GM12878 (cell line): Measurements from ENCODE around the gene ALDH1A2. TPM values are rescaled to one million over a fixed set of nuclear protein-coding genes. Genes with fewer than 3 reads are reported as not detected.

Source experiments
- ATAC-seq: fragments of 200-7000 bp; cut with Tn5 transposase; 3 replicates; pipeline ENCODE4 v1.9.1; 2020; ENCODE audit warnings: mild to moderate bottlenecking, moderate library complexity
- BruUV-seq: library from RNA; stranded (reverse); fragments of 400-500 nt; replicated peaks from 2 replicates; lab custom pipeline; 2021; lab: Mats Ljungman, UMichigan
- CTCF ChIA-PET: fragments of 300-600 bp; sonication (Branson Sonifier 250); formaldehyde crosslinking; extraction: SDS; loops from one replicate; lab custom pipeline; 2021; ENCODE audit warnings: inconsistent platforms; lab: Yijun Ruan, JAX
- POLR2A ChIA-PET: fragments of 350-600 bp; formaldehyde crosslinking; extraction: SDS; loops from one replicate; lab custom pipeline; 2021; ENCODE audit warnings: inconsistent platforms; lab: Charles Lee
- RAD21 ChIA-PET: fragments of 300-600 bp; sonication (Branson Sonifier 250); formaldehyde crosslinking; loops from one replicate; lab custom pipeline; 2023; ENCODE audit warnings: antibody characterized with exemption; ENCODE audit not compliant: unreplicated experiment; lab: Charles Lee
- SMC1A ChIA-PET: fragments of 300-600 bp; sonication (Branson Sonifier 250); formaldehyde crosslinking; loops from one replicate; lab custom pipeline; 2023; ENCODE audit not compliant: unreplicated experiment, uncharacterized antibody; lab: Charles Lee
- DNase-seq: peaks from one replicate; pipeline ENCODE4 v3.0.0-alpha.2; 2011; ENCODE audit warnings: low read depth, low spot score
- FAIRE-seq: peaks from 3 replicates; lab custom pipeline; 2011; peaks lifted over from hg19 to GRCh38; lab: Jason Lieb, UNC
- H2AFZ ChIP-seq: 2 replicates; pipeline ENCODE4 v1.6.0; 2011; ENCODE audit warnings: low read depth, low read length, control low read depth; ENCODE audit not compliant: control insufficient read depth
- H3K27ac ChIP-seq: 2 replicates; pipeline ENCODE4 v1.5.1; 2011; ENCODE audit warnings: control low read depth; ENCODE audit not compliant: control insufficient read depth, insufficient read depth
- H3K27me3 ChIP-seq, 2 experiments: replicated peaks in 1 of 2; 2 replicates each; pipeline versions ENCODE4 v1.6.0 to v1.6.1; 2011; ENCODE audit warnings: low read length in 1 of 2; ENCODE audit not compliant: control insufficient read depth in 2 of 2, insufficient read depth in 2 of 2
- H3K36me3 ChIP-seq, 2 experiments: 2 replicates each; pipeline ENCODE4 v1.5.1; 2011; ENCODE audit warnings: low read length in 1 of 2; ENCODE audit not compliant: control insufficient read depth in 2 of 2, insufficient read depth in 2 of 2
- H3K4me1 ChIP-seq: 2 replicates; pipeline ENCODE4 v1.6.1; 2011; ENCODE audit warnings: mild to moderate bottlenecking, low read length, moderate library complexity, mixed read lengths; ENCODE audit not compliant: control insufficient read depth, insufficient read depth
- H3K4me2 ChIP-seq: 2 replicates; pipeline ENCODE4 v1.6.0; 2011; ENCODE audit warnings: control low read depth; ENCODE audit not compliant: control insufficient read depth, insufficient read depth
- H3K4me3 ChIP-seq: fragments of 200-600 bp; sonication (generic); 2 replicates; pipeline ENCODE4 v1.5.1; 2016
- H3K79me2 ChIP-seq: 2 replicates; pipeline ENCODE4 v1.6.0; 2011; ENCODE audit warnings: low read length; ENCODE audit not compliant: control insufficient read depth, insufficient read depth
- H3K9ac ChIP-seq: 2 replicates; pipeline ENCODE4 v1.8.0; 2011; ENCODE audit warnings: low read length, control low read depth, mixed read lengths; ENCODE audit not compliant: control insufficient read depth, insufficient read depth
- H3K9me3 ChIP-seq: replicated peaks from 3 replicates; pipeline ENCODE4 v1.5.1; 2011; ENCODE audit warnings: mild to moderate bottlenecking, low read length; ENCODE audit not compliant: control insufficient read depth, insufficient read depth
- H4K20me1 ChIP-seq: 2 replicates; pipeline ENCODE4 v1.6.0; 2011; ENCODE audit not compliant: control insufficient read depth, insufficient read depth
- ATF2 ChIP-seq: IDR thresholded peaks from 2 replicates; pipeline ENCODE4 v1.6.1; 2012; ENCODE audit warnings: low read length, inconsistent platforms
- BHLHE40 ChIP-seq, 2 experiments: fragments of 450-650 bp in 1 of 2; IDR thresholded peaks; 2 replicates each; pipeline ENCODE4 v1.6.1; 2011 to 2017; ENCODE audit warnings: low read depth in 2 of 2, borderline replicate concordance in 1 of 2, improper control_type of control experiment in 1 of 2, low read length in 1 of 2, mild to moderate bottlenecking in 1 of 2
- CBX5 ChIP-seq: sonication (generic); IDR thresholded peaks from 2 replicates; pipeline ENCODE4 v1.6.1; 2016; ENCODE audit warnings: low read depth, moderate library complexity, mild to moderate bottlenecking, inconsistent platforms
- CHD1 ChIP-seq: IDR thresholded peaks from 2 replicates; pipeline ENCODE4 v1.6.1; 2012; ENCODE audit warnings: low read depth, low read length, improper control_type of control experiment
- E2F8 ChIP-seq: fragments of 450-650 bp; IDR thresholded peaks from 2 replicates; pipeline ENCODE4 v1.6.1; 2018; ENCODE audit warnings: mild to moderate bottlenecking, low read depth, moderate library complexity; ENCODE audit not compliant: partially characterized antibody
- FOS ChIP-seq: IDR thresholded peaks from 3 replicates; pipeline ENCODE4 v1.6.1; 2011; ENCODE audit warnings: borderline replicate concordance; ENCODE audit not compliant: insufficient read length; ENCODE audit errors: extremely low read depth
- GATAD2B ChIP-seq: fragments of 450-650 bp; conservative IDR thresholded peaks from 2 replicates; pipeline ENCODE4 v1.6.1; 2017; ENCODE audit warnings: low read depth, mild to moderate bottlenecking, moderate library complexity
- KDM1A ChIP-seq: fragments of 200-600 bp; sonication (generic); IDR thresholded peaks from 2 replicates; pipeline ENCODE4 v1.6.1; 2016; ENCODE audit warnings: borderline replicate concordance
- NFYA ChIP-seq: IDR thresholded peaks from 2 replicates; pipeline ENCODE4 v1.6.1; 2011; ENCODE audit warnings: low read depth, mild to moderate bottlenecking, low read length, improper control_type of control experiment, borderline replicate concordance
- NR2C2 ChIP-seq: IDR thresholded peaks from 2 replicates; pipeline ENCODE4 v1.6.1; 2011; ENCODE audit warnings: borderline replicate concordance, low read depth; ENCODE audit not compliant: control insufficient read depth, insufficient read length
- PML ChIP-seq: IDR thresholded peaks from 2 replicates; pipeline ENCODE4 v1.6.1; 2012; ENCODE audit warnings: low read length, inconsistent platforms
- POU2F2 ChIP-seq: IDR thresholded peaks from 3 replicates; pipeline ENCODE4 v1.6.1; 2011; ENCODE audit warnings: low read depth, mild to moderate bottlenecking, low read length, borderline replicate concordance
- RAD51 ChIP-seq: fragments of 450-650 bp; IDR thresholded peaks from 2 replicates; pipeline ENCODE4 v1.6.1; 2016; ENCODE audit warnings: moderate library complexity, mild to moderate bottlenecking, inconsistent platforms
- RB1 ChIP-seq: fragments of 450-650 bp; formaldehyde crosslinking; IDR thresholded peaks from 2 replicates; pipeline ENCODE4 v1.6.1; 2017; ENCODE audit warnings: mild to moderate bottlenecking, borderline replicate concordance
- RELB ChIP-seq: fragments of 450-650 bp; IDR thresholded peaks from 2 replicates; pipeline ENCODE4 v1.6.1; 2017; ENCODE audit warnings: low read depth, mild to moderate bottlenecking, moderate library complexity
- SMAD5 ChIP-seq: IDR thresholded peaks from 2 replicates; pipeline ENCODE4 v1.6.1; 2016; ENCODE audit warnings: antibody characterized with exemption, low read depth
- SMARCA5 ChIP-seq: fragments of 450-650 bp; IDR thresholded peaks from 2 replicates; pipeline ENCODE4 v1.6.1; 2017; ENCODE audit warnings: mild to moderate bottlenecking
- USF2 ChIP-seq: IDR thresholded peaks from 2 replicates; pipeline ENCODE4 v1.6.1; 2011; ENCODE audit warnings: low read depth, low read length, improper control_type of control experiment, borderline replicate concordance
- WGBS: methylation state at CpG from one replicate; pipeline ENCODE4 v1.1.6; 2016; ENCODE audit warnings: low lambda C conversion rate; ENCODE audit not compliant: insufficient replicate concordance, insufficient coverage; ENCODE audit errors: missing lambda C conversion rate; 5-methylcytosine and 5-hydroxymethylcytosine counted together
- in situ Hi-C: fragments of 300-500 bp; cut with MboI; formaldehyde crosslinking; loops from 9 replicates; pipeline ENCODE4 v1.14.3; 2018; ENCODE audit warnings: mixed read lengths
- intact Hi-C: fragments of 100-400 bp; cut with micrococcal nuclease; formaldehyde crosslinking; loops from one replicate; pipeline ENCODE4 v1.14.2; 2022; ENCODE audit not compliant: unreplicated experiment
- polyA plus RNA-seq, 11 experiments: library from polyadenylated mRNA; depleted of rRNA in 4 of 11; unstranded in 6 of 11; stranded (reverse) in 5 of 11; fragments of >200 nt; fragmentation: Nextera tagmentation in 4 of 11; fragmentation: Illumina TruSeq in 1 of 11; extraction: Ambion mirVana in 4 of 11; extraction: Trizol in 1 of 11; gene quantifications; 1 replicate in 1 of 11; 2 replicates in 10 of 11; pipeline versions ENCODE4 v1.2.1 to v1.2.3, GENCODE V29; 2011 to 2016; ENCODE audit warnings: inconsistent platforms in 2 of 11, missing spikeins in 2 of 11, low read depth in 1 of 11
- total RNA-seq, 4 experiments: library from RNA; depleted of rRNA in 3 of 4; stranded (reverse); fragments of >200 nt in 3 of 4; fragmentation: Illumina TruSeq in 1 of 4; extraction: Trizol in 1 of 4; gene quantifications; 2 replicates each; pipeline versions ENCODE4 v1.2.1 to v1.2.3, GENCODE V29; 2013 to 2021

Gene ALDH1A2
- total and polyA plus RNA-seq, 10 of the 15 experiments (the other 5 are each of a cell fraction or from before 2014, with no cell fraction given): 0.06 to 0.92 (median 0.18) TPM; not detected in 5

GRCh38 chr15:58026051-58026450 is 39.5 kb downstream of the ALDH1A2 start:
- Histone ChIP-seq H3K4me2 (no peak overlapping the region), H3K27ac (no peak overlapping the region), H4K20me1 (no peaks in the 10 kb centered on the region), H3K4me1 (no peaks in the 10 kb centered on the region)
- TF ChIP-seq SMAD5 (no peak), POU2F2 (no peak), RAD51 (no peak), PML (no peak), USF2 (no peak), FOS (no peak), RELB (no peak), BHLHE40 (IDR thresholded peaks at IDR 0.05; ENCODE audit: borderline replicate concordance in 1 of 2, low read depth in 2 of 2, low read length in 1 of 2) (no peak), CBX5 (no peak), GATAD2B (no peak), KDM1A (no peak), RB1 (no peak), ATF2 (no peak), SMARCA5 (no peak), NR2C2 (no peak), E2F8 (no peak), NFYA (no peak), CHD1 (no peak)
- TF ChIP-seq, all 136 proteins: peak for 0
- Histone ChIP-seq H3K79me2 (no peaks in the 10 kb centered on the region), H3K9me3 (no peaks in the 10 kb centered on the region; the same call in 1 of the 3 replicates), H3K36me3 (no peaks in the 10 kb centered on the region), H2AFZ (no peak overlapping the region), H3K4me3 (no peak overlapping the region), H3K27me3 (no peaks in the 10 kb centered on the region), H3K9ac (no peak overlapping the region)
- ATAC-seq: no peak
- FAIRE-seq: no peak
- no peak for DNase-seq
- ChIA-PET SMC1A (no interaction called here), POLR2A (no interaction called here), CTCF (interaction anchor here (1.5 kb wide), 1 partner anchor 44 kb away, joined by 4 read pairs; no protein-coding TSS in a partner anchor), RAD21 (no interaction called here)
- in situ Hi-C loops: no loop called here
- intact Hi-C loops: no loop called here
- no TSS peak for BruUV-seq
- 81% methylated on average over 1 of the region's 1 CpG for WGBS
